Keratinocyte (primary cell): ENCODE results near the gene IGFALS. TPM values are rescaled to one million over a fixed set of nuclear protein-coding genes. Genes with fewer than 3 reads are reported as not detected.

Source experiments
- DNase-seq: peaks from one replicate; pipeline ENCODE4 v3.0.0-alpha.2; 2011; ENCODE audit warnings: low read depth, missing footprints, low spot score
- FAIRE-seq: peaks from 2 replicates; lab custom pipeline; 2011; peaks lifted over from hg19 to GRCh38; lab: Jason Lieb, UNC
- H2AFZ ChIP-seq: 2 replicates; pipeline ENCODE4 v1.6.0; 2012; ENCODE audit warnings: low read length, control low read depth, inconsistent platforms; ENCODE audit not compliant: control insufficient read depth
- H3K27ac ChIP-seq: 2 replicates; pipeline ENCODE4 v1.5.1; 2011; ENCODE audit warnings: low read length; ENCODE audit not compliant: control insufficient read depth, insufficient read depth
- H3K27me3 ChIP-seq: 3 replicates; pipeline ENCODE4 v1.6.0; 2011; ENCODE audit warnings: low read length; ENCODE audit not compliant: control insufficient read depth, insufficient read depth; ENCODE audit errors: extremely low read depth
- H3K36me3 ChIP-seq, 2 experiments: 2 replicates in 1 of 2; 3 replicates in 1 of 2; pipeline ENCODE4 v1.5.1; 2011; ENCODE audit warnings: low read length in 2 of 2, mild to moderate bottlenecking in 1 of 2; ENCODE audit not compliant: control insufficient read depth in 2 of 2, insufficient read depth in 2 of 2; ENCODE audit errors: extremely low read depth in 1 of 2
- H3K4me1 ChIP-seq: 3 replicates; pipeline ENCODE4 v1.5.1; 2011; ENCODE audit warnings: low read length; ENCODE audit not compliant: control insufficient read depth, insufficient read depth; ENCODE audit errors: extremely low read depth
- H3K4me2 ChIP-seq: 3 replicates; pipeline ENCODE4 v1.6.0; 2011; ENCODE audit warnings: low read depth, low read length; ENCODE audit not compliant: control insufficient read depth, insufficient read depth; ENCODE audit errors: extremely low read depth
- H3K4me3 ChIP-seq, 3 experiments: fragments of 200-600 bp in 1 of 3; sonication (generic) in 1 of 3; 2 replicates in 2 of 3; 3 replicates in 1 of 3; pipeline ENCODE4 v1.5.1; 2011 to 2016; ENCODE audit warnings: low read length in 3 of 3, mild to moderate bottlenecking in 3 of 3, control low read depth in 2 of 3, inconsistent platforms in 1 of 3, low read depth in 1 of 3, mixed read lengths in 1 of 3, mixed run types in 1 of 3, moderate library complexity in 1 of 3; ENCODE audit not compliant: control insufficient read depth in 2 of 3, insufficient read depth in 2 of 3; ENCODE audit errors: extremely low read depth in 1 of 3
- H3K79me2 ChIP-seq: 2 replicates; pipeline ENCODE4 v1.6.0; 2012; ENCODE audit warnings: low read length; ENCODE audit not compliant: control insufficient read depth, insufficient read depth
- H3K9ac ChIP-seq: 3 replicates; pipeline ENCODE4 v1.6.0; 2011; ENCODE audit warnings: low read length; ENCODE audit not compliant: control insufficient read depth, insufficient read depth; ENCODE audit errors: extremely low read depth
- H3K9me1 ChIP-seq: 3 replicates; pipeline ENCODE4 v1.6.0; 2011; ENCODE audit warnings: low read length; ENCODE audit not compliant: control insufficient read depth, insufficient read depth; ENCODE audit errors: extremely low read depth
- H3K9me3 ChIP-seq: 2 replicates; pipeline ENCODE4 v1.5.1; 2012; ENCODE audit warnings: low read depth, low read length; ENCODE audit not compliant: control insufficient read depth
- H4K20me1 ChIP-seq: 3 replicates; pipeline ENCODE4 v1.6.0; 2011; ENCODE audit warnings: low read length; ENCODE audit not compliant: control insufficient read depth, insufficient read depth; ENCODE audit errors: extremely low read depth
- EZH2 ChIP-seq: IDR thresholded peaks from one replicate; pipeline ENCODE4 v1.6.1; 2012; ENCODE audit warnings: inconsistent platforms, mild to moderate bottlenecking, low read length, moderate library complexity
- dilution Hi-C: fragments of 300-500 bp; cut with MboI; formaldehyde crosslinking; loops from one replicate; pipeline ENCODE4 v1.7.0; 2020; ENCODE audit warnings: low sequenced_read_pairs; ENCODE audit not compliant: extremely low pct_ligation_motif_present
- polyA plus RNA-seq, 5 experiments: library from polyadenylated mRNA; depleted of rRNA in 3 of 5; stranded (reverse) in 3 of 5; stranded (forward) in 1 of 5; unstranded in 1 of 5; fragments of >200 nt; gene quantifications; 1 replicate in 1 of 5; 2 replicates in 3 of 5; 3 replicates in 1 of 5; pipeline versions ENCODE4 v1.2.1 to v1.2.3, GENCODE V29; 2011 to 2012; ENCODE audit warnings: missing spikeins in 2 of 5, low read depth in 1 of 5, low replicate concordance in 1 of 5
- TF ChIP-seq, protein P1 (sequence below), 3 experiments: IDR thresholded peaks in 1 of 3; conservative IDR thresholded peaks in 1 of 3; optimal IDR thresholded peaks in 1 of 3; 2 replicates in 2 of 3; 3 replicates in 1 of 3; pipeline versions ENCODE3 to v1.5.1; 2011; ENCODE audit warnings: low read length in 3 of 3, mild to moderate bottlenecking in 3 of 3, moderate library complexity in 2 of 3, control low read depth in 1 of 3, inconsistent platforms in 1 of 3; ENCODE audit not compliant: insufficient read depth in 2 of 3; ENCODE audit errors: extremely low read depth in 1 of 3

IGFALS gene
- polyA plus RNA-seq, 1 donor (not counting 4 experiments of a cell fraction or from before 2014, with no cell fraction given), result not detected

DNA sequence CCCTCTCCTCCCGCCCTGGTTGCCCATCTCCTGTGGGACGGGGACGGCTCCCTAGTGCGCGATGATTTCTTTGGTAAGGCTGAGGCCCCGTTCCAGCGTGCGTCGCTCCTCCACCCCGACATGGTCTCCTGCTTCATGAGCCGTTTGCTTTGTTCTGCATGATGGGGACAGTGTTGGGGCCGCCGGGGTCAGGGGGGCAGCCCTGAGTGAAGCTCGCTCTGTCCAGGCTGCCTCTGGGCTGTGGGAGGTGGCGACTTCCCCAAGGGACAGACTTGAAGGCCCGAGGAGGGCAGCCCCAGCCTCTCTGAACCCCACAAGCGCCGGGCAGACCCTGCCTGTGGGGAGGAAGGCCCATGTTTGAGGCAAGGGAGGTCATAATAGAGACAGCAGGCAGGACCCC lies 34.6 kb downstream of the IGFALS start:
- Histone ChIP-seq H2AFZ (no peak overlapping the region), H3K4me2 (no peak overlapping the region), H4K20me1 (no peaks in the 10 kb centered on the region), H3K27ac (no peak overlapping the region), H3K4me1 (peaks cover 20% of the 10 kb centered on the region), H3K9ac (no peak overlapping the region), H3K9me1 (peaks cover 2% of the 10 kb centered on the region), H3K27me3 (no peaks in the 10 kb centered on the region), H3K4me3 (no peak overlapping the region), H3K79me2 (no peaks in the 10 kb centered on the region), H3K9me3 (no peaks in the 10 kb centered on the region), H3K36me3 (peaks cover 13 to 20% of the 10 kb centered on the region in 2 experiments)
- dilution Hi-C loops, result no loop called here
- DNase-seq (no peak), FAIRE-seq (no peak)
- TF ChIP-seq EZH2, result no peak
- TF ChIP-seq, protein P1, sequence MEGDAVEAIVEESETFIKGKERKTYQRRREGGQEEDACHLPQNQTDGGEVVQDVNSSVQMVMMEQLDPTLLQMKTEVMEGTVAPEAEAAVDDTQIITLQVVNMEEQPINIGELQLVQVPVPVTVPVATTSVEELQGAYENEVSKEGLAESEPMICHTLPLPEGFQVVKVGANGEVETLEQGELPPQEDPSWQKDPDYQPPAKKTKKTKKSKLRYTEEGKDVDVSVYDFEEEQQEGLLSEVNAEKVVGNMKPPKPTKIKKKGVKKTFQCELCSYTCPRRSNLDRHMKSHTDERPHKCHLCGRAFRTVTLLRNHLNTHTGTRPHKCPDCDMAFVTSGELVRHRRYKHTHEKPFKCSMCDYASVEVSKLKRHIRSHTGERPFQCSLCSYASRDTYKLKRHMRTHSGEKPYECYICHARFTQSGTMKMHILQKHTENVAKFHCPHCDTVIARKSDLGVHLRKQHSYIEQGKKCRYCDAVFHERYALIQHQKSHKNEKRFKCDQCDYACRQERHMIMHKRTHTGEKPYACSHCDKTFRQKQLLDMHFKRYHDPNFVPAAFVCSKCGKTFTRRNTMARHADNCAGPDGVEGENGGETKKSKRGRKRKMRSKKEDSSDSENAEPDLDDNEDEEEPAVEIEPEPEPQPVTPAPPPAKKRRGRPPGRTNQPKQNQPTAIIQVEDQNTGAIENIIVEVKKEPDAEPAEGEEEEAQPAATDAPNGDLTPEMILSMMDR (optimal IDR thresholded peaks at IDR 0.05 in 1 of 3, IDR thresholded peaks at IDR 0.05 in 1 of 3, conservative IDR thresholded peaks at IDR 0.05 in 1 of 3; ENCODE audit: extremely low read depth in 1 of 3, insufficient read depth in 2 of 3, low read length in 3 of 3), result no peak

DNA sequence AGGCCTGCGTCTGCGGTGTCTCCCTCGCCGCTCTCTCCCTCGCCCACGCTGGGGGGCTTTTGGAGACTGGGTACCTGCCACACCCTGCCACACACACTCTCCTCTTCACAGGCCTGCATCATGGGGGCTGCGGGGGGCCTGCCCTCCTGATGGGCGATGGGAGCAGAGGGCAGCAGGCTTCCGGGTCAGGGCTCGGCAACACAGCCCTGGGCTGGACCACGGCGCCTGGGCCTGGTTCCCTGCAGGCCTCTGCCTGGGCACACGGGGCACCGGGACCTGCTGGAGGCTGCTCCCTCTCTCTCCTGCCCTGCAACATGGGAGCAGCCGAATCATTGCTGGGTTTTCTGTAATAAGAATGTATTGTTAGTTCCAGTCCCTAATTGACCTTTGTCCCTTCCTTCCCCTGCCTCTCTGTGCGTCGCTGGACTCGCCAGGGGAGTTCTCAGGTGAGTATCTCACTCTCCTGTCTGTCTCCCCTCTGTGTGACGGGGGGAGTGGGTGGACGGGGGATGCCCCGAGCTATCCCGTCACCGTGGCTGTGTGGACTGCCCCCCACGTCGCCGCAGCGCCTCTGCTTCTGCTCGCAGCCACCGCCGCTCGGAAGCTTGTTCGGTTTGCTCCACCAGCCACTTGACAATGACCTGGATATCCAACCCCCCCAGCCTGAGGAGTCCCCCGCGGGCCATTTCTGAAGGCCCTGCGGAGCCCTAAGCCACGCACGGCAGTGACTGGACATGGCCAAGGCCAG lies 35.6 kb downstream of the IGFALS start:
- Histone ChIP-seq H4K20me1 (no peaks in the 10 kb centered on the region), H3K36me3 (peaks cover 13 to 15% of the 10 kb centered on the region in 2 experiments), H3K79me2 (no peaks in the 10 kb centered on the region), H3K9me3 (no peaks in the 10 kb centered on the region), H3K27ac (no peak overlapping the region), H3K4me1 (peaks cover 19% of the 10 kb centered on the region), H2AFZ (no peak overlapping the region), H3K4me2 (no peak overlapping the region), H3K9me1 (peaks cover 2% of the 10 kb centered on the region), H3K4me3 (no peak overlapping the region), H3K27me3 (no peaks in the 10 kb centered on the region), H3K9ac (no peak overlapping the region)
- FAIRE-seq, result no peak
- TF ChIP-seq, protein P1 (optimal IDR thresholded peaks at IDR 0.05 in 1 of 3, IDR thresholded peaks at IDR 0.05 in 1 of 3, conservative IDR thresholded peaks at IDR 0.05 in 1 of 3; ENCODE audit: extremely low read depth in 1 of 3, insufficient read depth in 2 of 3, low read length in 3 of 3), result no peak
- no peak for TF ChIP-seq EZH2
- dilution Hi-C loops, result no loop called here
- DNase-seq, result no peak
